Measurements from ENCODE around the gene GP9.

- TF ChIP-seq RAD21 (conservative IDR thresholded peaks at IDR 0.05) (no peak), CTCF (IDR thresholded peaks at IDR 0.05; ENCODE audit: poor library complexity, severe bottlenecking) (no peak), EZH2 (IDR thresholded peaks at IDR 0.05; ENCODE audit: borderline replicate concordance, insufficient read depth, low read length, poor library complexity, severe bottlenecking) (no peak), POLR2AphosphoS5 (IDR thresholded peaks at IDR 0.05) (no peak), TAF1 (IDR thresholded peaks at IDR 0.05; ENCODE audit: low read depth) (no peak), REST (IDR thresholded peaks at IDR 0.05; ENCODE audit: borderline replicate concordance) (no peak), EP300 (conservative IDR thresholded peaks at IDR 0.05; ENCODE audit: poor library complexity, severe bottlenecking) (no peak), SMC3 (conservative IDR thresholded peaks at IDR 0.05; ENCODE audit: poor library complexity) (no peak)
These were observed 9.7 kb downstream of the GP9 start for GRCh38 chr3:129070086-129070885.
